SK-N-MC (cell line): ENCODE results near the gene GEMIN8.

Source experiments
- EZH2 ChIP-seq: fragments of 200-600 bp; sonication (generic); IDR thresholded peaks from one replicate; pipeline ENCODE4 v1.6.1; 2017; ENCODE audit warnings: antibody characterized with exemption
- FOXP2 ChIP-seq: optimal IDR thresholded peaks from 2 replicates; pipeline ENCODE3; 2011; ENCODE audit warnings: mild to moderate bottlenecking, moderate library complexity; ENCODE audit not compliant: insufficient read depth; ENCODE audit errors: extremely low read length, control extremely low read depth
- POLR2AphosphoS5 ChIP-seq: IDR thresholded peaks from 2 replicates; pipeline ENCODE4 v1.6.1; 2012; ENCODE audit warnings: mild to moderate bottlenecking, low read depth, low read length, borderline replicate concordance

DNA sequence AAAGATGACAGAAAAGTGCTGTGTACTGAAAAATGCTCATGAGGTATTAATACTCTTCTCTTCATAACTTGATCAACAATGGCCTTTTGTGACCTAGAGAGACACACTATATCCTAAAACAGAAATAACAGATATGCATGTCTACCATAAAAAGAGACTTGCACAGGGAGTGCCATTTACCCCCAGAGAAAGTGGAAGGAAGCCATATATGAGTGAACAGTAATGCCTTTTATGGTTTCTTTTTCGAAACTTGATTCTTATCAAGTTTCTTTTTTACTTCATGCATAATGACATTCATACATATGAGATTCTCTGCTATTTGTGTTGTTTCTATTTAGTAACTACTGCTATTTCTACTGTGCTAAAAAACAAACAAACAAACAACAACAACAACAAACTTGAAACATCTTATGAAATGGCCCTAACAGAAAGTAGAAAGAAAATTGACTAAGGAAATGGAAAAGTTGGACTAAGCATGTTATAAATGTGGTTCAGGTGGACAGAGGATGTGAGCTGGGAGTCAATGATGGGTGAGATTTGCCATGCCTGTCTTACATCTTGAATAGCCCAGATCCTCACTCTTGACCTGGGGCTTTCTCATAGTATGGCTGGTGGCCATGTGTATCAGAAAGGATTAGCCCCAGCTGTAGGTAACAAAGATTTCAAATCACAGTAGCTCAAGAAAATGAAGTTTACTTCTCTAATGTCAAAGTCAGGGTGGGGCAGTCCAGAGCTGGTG lies 43.8 kb downstream of the GEMIN8 start:
- TF ChIP-seq POLR2AphosphoS5: no peak
- TF ChIP-seq EZH2: no peak
- TF ChIP-seq FOXP2: no peak
